AML-193 (cell line): ENCODE data around the gene SDR9C7.
"Not testable (repeated sequence)": the region's sequence is repeated elsewhere in the genome, so short reads cannot be mapped to it uniquely, and the experiment has no call there.

Experiments
- DNase-seq, 2 experiments: peaks; one replicate each; lab custom pipeline; 2025; lab: John Stamatoyannopoulos, UW

SDR9C7 gene

DNA sequence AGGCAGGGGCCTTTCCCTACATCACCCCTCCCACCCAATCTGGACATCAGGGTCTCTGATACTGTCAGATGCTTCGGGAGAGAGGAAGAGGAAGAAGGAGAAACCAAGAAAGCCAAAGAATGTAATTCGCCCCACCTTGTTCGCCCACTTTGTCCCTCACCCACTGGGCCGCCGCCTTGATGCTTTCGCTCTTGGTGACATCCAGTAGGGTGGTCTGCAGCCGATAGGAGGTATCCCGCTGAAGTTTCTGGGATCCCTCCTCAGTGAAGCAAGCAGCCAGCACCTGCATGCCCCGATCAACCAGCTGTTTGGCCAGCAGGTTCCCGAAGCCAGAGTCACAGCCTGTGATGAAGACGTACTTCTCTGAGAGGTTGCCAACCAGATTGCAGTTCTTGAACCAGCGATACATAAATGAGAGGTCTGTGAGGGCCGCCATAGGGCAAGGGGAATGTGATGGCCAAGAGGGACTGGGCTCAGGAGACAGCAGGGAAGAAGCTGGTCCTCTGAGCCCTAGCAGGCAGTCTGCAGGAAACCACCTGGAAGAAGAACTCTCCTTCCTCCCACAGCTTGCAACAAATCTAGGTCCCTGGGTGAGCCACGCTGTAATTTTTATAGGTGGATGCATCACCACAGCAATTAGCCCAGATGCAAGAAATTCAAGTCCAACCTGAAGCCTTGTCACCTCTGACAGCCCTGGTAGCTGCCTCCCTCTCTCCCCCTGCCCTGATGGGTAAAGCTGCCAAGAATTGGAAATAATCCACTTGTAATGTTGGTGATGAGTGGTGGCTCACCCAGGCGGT, at the start of gene SDR9C7:
Gene SDR9C7 (minus strand): TSS at position 583 of the 800 bp plus-strand sequence. CDS start 147 bp downstream, at position 436.
- DNase-seq = no peak

DNA sequence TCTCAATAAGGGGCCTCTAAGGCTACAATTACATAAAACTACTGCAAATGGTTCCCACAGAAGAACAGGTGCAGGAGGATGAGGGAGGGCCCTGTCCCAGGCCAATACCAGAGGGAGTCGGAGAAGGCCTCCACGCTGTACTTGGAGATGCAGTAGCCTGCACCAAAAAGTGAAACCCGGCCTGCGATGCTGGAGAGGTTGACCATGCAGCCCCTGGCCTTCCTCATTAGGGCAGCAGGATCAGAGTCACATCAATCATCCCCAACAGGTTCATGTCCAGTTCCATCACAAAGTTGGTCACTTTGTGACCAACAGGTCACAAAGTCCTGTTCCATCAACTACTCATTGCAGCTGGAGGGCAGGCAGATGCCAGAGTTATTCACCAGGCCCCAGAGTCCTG, 49.2 kb upstream of the SDR9C7 start:
- DNase-seq = no peak

DNA sequence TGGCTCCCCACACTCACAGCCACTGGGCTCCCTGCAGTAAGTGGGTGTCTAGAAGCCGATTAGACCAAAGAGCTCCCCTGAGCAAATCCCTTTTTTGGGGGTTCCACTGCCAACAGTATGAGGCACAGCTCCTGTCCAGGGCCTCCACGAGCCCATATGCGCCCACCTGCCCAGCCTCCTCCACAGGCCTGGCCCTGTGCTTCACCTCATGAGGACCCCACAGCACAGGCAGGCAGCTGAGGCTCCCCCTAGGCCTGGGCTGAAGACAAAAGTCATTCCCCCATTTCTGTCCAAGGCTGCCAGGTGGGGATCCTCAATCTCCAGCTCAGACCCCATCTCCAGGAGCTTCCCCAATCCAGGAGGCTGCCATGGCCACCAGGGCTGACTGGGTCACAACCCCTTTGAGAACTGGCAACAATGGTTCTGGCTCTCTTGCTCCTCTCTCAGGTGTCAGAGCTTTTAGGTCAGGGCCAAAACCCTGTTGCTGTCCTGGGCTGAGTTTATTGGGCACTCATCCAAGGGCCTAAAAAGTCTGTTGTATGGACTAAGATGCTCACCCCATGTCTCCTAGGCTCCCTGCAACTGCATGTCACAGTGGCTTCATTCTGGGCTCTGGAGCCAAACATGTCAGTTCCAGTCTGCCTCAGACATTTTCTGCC, 48.5 kb upstream of the SDR9C7 start:
- DNase-seq = not testable (repeated sequence)

DNA sequence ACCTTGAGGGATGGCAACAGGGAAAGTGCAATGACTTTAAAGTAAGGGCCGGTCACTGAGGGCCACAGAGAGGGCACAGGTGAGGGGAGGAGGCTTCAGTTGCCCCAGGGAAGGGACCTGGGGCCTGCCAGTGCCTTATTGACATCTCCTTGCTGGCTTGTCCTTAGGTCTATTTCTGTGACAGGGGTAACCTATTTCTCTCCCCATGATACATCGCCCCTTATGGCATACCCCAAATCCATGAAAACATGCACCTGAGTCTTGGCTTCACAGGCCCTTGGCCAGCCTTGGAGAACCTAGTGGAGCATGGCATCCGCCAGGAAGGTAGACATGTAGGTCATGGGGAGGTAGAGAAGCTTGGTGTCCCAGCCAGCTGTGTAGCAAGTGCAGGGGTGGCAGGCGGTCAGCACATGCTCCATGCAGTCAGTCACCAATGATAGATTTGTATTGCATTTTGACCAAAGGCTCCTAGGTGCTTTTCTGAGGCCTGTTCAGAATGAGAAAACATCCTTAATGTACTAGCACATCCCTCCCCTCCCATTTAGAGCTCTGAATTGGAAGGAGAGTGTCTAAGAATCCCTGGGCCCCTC, 46.8 kb upstream of the SDR9C7 start:
- no peak for DNase-seq

DNA sequence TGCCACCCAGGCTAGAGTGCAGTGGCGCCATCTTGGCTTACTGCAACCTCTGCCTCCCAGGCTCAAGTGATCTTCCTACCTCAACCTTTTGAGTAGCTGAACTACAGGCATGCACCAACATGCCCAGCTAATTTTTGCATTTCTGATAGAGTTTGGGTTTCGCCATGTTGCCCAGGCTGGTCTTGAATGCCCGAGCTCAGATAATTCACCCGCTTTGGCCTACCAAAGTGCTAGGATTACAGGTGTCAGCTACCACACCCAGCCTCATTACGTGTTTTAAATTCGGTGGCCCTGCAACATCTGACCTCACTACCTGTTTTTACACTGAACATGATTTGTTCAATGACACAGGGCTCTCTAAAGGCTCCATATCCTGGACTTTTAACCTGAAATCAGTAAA, 46.1 kb upstream of the SDR9C7 start:
- DNase-seq = no peak

DNA sequence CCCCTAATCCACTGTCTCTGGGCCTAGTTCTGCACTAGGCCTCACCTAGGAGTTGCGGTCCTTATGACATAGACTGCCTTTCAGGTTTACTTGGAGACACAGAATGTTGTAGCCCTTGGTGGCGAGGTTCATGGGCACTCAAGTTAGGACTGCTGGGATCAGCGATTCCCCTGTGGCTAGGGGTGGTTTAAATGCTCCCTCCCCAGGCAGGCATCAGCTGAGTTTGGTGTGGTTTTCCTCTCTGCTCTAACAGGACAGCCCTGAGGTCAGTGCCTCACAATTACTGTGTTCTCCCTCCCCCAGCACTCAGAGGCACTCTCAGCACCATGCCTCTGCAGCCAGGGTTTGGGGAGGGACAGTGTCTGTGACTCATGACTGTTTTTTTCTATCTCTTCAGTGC, 45.4 kb upstream of the SDR9C7 start:
- DNase-seq = no peak

DNA sequence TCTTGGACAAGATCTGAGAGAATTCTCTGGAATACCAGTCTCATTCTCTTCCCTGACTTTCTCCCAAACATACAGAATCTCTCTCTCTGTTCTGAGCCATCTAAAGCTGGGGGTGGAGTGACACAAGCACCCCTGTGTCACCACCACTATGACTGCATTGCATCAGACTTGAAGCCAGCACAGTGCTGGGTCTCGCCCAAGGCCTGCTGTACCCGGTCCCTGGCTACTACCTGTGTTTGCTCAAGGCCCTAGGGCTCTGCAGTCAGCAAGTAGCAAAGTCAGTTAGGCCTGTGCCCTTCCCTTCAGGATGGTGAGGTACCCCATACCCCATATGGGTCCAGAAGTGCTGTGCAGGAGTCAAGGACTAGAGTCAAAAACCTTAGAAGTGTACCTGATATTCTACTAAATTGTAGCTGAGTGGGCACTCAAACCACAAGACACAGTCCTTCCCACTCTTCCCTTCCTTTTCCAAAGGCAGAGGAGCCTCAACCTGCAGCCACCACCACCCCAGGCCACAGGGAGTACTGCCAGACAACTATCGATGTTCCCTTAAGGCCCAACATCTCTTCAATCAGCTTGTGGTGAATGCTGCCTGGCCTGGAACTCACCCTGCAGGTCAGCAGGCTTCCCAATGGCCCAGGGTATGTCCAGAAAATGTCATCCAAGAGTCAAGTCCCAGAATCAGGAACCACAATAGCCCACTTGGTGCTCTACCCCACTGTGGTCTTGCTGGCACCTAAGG, 44.4 kb upstream of the SDR9C7 start:
- DNase-seq = no peak

DNA sequence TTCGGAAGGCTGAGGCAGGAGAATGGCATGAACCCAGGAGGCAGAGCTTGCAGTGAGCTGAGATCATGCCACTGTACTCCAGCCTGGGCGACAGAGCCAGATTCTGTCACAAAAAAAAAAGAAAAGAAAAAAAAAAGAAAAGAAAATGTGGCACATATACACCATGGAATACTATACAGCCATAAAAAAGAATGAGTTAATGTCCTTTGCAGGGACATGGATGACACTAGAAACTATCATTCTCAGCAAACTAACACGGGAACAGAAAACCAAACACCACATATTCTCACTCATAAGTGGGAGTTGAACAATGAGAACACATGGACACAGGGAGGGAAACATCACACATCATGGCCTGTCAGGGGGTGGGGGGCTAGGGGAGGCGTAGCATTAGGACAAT, 43.2 kb upstream of the SDR9C7 start:
- not testable (repeated sequence) for DNase-seq

DNA sequence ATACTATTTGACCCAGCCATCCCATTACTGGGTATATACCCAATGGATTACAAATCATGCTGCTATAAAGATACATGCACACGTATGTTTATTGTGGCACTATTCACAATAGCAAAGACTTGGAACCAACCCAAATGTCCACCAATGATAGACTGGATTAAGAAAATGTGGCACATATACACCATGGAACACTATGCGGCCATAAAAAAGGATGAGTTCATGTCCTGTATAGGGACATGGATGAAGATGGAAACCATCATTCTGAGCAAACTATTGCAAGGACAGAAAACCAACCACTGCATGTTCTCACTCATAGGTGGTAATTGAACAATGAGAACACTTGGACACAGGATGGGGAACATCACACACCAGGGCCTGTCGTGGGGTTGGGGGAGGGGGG, 40.0 kb upstream of the SDR9C7 start:
- not testable (repeated sequence) for DNase-seq

DNA sequence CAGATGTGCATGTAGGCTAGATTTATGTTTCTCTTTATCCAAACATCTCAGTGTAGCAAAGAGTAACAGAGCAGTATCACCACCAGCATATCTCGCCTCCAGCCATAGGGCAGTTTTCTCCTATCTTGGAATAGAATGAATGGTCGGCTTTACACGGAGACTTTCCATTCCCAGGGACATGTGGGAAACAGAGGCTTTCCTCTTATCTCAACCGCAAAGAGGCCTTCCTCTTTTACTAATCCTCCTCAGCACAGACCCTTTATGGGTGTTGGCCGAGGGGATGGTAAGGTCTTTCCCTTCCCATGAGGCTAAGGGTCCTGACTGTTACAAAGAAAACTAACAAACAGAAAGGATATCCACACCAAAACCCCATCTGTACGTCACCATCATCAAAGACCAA, 34.7 kb upstream of the SDR9C7 start:
- DNase-seq = not testable (repeated sequence)

DNA sequence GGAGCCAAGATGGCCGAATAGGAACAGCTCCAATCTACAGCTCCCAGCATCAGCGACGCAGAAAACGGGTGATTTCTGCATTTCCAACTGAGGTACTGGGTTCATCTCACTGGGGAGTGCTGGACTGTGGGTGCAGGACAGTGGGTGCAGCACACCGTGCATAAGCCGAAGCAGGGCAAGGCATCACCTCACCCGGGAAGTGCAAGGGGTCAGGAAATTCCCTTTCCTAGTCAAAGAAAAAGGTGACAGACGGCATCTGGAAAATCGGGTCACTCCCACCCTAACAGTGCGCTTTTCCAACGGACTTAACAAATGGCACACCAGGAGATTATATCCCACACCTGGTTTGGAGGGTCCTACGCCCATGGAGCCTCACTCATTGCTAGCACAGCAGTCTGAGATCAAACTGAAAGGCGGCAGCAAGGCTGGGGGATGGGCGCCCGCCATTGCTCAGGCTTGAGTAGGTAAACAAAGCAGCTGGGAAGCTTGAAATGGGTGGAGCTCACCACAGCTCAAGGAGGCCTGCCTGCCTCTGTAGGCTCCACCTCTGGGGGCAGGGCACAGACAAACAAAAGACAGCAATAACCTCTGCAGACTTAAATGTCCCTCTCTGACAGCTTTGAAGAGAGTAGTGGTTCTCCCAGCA, 31.9 kb upstream of the SDR9C7 start:
- not testable (repeated sequence) for DNase-seq

DNA sequence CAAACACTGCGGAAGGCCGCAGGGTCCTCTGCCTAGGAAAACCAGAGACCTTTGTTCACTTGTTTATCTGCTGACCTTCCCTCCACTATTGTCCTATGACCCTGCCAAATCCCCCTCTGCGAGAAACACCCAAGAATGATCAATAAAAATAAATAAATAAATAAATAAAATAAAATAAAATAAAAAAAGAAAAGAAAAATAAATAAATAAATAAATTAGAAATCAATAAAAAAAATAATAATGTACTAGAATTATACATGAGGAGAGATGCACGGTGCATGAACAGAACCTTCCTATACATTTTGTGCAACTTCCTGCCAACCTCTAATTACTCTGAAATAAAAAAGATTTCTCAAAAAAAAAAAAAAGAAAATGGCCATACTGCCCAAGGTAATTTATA, 30.9 kb upstream of the SDR9C7 start:
- DNase-seq = not testable (repeated sequence)

DNA sequence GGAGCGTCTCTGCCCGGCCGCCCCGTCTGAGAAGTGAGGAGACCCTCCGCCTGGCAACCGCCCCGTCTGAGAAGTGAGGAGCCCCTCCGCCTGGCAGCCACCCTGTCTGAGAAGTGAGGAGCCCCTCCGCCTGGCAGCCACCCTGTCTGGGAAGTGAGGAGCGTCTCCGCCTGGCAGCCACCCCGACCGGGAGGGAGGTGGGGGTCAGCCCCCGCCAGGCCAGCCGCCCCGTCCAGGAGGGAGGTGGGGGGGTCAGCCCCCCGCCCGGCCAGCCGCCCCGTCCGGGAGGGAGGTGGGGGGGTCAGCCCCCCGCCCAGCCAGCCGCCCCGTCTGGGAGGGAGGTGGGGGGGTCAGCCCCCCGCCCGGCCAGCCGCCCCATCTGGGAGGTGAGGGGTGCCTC, 29.3 kb upstream of the SDR9C7 start:
- DNase-seq = not testable (repeated sequence)

DNA sequence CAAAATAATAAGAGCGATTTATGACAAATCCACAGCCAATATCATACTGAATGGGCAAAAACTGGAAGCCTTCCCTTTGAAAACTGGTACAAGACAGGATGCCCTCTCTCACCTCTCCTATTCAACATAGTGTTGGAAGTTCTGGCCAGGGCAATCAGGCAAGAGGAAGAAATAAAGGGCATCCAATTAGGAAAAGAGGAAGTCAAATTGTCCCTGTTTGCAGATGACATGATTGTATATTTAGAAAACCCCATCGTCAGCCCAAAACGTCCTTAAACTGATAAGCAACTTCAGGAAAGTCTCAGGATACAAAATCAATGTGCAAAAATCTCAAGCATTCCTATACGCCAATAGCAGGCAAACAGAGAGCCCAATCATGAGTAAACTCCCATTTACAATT, 28.0 kb upstream of the SDR9C7 start:
- not testable (repeated sequence) for DNase-seq

DNA sequence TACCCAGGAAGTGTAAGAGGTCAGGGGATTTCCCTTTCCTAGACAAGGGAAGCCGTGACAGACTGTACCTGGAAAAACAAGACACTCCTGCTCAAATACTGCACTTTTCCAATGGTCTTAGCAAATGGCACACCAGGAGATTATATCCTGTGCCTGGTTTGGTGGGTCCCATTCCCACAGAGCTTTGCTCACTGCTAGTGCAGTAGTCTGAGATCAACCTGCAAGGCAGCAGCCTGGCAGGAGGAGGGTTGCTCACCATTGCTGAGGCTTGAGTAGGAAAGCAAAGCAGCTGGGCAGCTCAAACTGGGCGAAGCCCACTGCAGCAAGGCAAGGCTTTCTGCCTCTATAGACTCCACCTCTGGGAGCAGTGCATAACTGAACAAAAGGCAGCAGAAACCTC, 24.2 kb upstream of the SDR9C7 start:
- no peak for DNase-seq

DNA sequence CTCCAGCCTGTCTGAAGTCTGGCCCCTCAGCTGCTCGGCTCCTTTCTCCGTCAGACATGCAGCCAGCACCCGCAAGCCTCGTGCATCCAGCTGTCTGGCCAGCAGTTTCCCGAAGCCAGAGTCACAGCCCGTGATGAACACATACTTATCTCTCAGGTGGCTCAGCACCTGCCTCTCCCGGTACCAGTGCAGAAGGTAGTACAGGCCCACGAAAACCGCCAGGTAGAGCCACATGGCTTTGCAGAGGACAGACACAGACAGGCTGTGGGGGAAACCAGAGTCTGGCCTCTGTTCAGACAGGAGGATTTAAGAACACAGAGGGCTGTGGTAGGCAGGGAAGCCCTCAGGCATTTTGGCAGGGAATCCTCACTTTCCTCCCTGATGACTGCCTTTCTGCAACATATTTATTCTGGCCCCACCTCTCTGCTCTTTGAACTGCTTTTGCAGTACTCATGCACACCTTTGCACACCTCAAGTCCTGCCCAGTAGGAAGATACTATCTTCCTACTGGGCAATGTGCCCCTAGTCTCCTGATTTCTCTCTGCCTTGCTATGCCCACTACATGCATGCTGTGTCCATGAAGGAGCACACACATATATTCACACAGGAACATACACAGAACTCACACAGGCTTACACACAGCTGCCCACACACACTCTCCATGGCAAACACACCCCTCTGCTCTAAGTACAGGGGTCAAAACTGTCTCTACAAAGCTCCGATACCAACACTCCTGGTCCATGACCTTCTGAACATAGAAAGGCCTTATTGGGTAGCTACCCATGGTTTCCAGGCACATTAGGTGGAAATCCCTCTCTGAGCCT, 23.2 kb upstream of the SDR9C7 start, which contains the start of gene RDH16:
Gene RDH16 (minus strand): TSS at position 380 of the 824 bp plus-strand sequence. CDS start 146 bp downstream, at position 234.
- DNase-seq = no peak

DNA sequence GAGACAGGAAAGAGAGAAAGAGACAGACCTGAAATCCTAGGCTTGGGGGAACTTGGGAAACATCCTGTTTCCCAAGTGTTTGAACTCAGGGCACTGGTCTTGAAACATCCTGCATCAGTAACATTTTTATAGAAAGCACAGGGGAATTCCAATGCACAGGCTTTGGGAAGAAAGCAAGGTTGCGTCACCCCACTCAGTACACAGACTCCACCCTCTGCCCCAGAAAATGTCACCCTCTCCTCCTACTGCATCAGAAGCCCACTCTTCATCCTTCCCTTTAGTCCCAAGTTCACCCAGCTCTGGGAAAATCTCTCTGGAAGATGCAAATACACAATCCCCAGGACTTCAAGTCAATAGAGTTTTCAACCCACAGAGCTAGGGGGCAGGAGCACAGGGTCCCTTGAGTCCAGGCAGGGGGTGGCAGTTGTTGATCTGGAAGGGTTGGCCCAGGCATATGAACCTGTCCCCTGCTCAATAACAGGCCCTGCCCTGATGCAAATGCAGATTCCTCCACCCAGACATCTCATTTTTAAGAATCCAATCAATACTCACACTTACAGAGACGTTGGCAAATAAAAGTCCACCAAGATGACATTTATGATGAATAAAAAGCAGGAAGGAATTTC, 21.5 kb upstream of the SDR9C7 start:
- no peak for DNase-seq

DNA sequence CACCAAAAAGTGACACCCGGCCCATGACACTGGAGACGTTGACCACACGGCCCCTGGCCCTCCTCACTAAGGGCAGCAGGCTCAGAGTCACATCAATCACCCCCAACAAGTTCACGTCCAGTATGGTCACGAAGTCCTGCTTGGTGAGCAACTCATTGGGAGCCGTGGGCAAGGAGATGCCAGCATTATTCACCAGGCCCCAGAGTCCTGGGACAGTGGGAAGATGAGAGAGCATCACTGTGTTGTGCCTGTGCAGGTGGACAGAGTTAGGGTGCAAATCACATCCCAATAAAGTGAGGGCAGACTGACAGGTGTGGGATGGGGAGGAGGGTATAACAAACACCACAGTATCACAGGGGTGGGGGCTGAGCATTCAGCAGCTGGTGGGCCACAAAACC, 20.7 kb upstream of the SDR9C7 start:
- no peak for DNase-seq

DNA sequence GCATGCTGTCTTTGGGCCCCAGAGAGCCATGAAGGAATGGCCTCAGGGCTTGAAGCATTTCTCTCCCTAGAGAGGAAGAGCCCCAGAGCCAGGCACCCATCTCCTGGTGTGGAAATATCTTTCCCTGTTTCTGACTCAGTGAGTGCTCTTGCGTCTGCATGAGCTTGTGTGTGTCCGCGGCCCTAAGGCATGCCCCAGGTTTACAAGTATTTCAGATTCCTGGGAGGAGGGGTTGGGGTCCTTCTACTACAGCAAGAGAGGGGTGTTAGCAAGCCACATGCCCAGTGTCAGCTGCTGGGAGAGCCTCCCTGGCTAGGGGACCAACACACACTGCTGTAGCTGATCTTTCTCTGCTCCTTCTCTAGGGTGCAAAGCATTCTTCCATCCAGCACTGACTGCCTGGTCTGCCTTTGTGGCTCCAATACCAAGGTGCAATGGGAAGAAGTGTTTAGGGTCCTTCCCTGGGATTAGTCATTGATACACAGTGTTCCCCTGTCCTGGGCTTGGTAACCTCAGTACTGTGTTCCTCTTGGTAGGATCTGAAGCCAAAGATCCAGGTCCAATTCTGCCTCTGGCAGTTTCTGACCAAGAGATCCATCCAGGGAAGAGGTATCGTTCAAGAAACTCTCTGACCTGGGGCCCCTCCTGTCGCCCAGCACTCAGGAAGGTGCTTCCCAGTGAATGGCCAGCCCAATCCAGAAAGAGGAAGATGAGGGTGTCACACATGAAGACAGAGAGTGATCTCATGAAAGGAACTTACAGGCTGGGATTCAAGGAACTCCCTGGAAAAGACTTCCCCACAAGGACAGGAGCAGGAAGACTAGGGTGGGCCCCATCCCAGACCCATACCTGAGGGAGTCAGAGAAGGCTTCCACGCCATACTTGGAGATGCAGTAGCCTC, 20.1 kb upstream of the SDR9C7 start:
- DNase-seq = no peak
